Measurements from ENCODE around the gene SLC7A6OS.

DNA sequence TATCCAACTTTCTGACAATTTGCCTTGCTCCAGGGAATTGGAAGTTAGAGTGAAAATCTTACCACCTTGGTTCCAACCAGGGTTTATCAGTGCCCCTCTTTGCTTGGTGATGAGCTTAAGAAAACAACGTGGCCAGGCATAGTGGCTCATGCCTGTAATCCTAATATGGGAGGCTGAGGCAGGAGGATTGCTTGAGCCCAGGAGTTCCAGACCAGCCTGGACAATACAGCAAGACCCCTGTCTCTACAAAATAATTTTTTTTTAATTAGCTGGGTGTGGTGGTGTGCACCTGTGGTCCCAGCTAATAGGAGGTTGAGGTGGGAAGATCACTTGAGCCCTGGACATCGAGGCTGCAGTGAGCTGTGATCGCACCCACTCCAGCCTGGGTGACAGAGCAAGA lies 25.1 kb downstream of the SLC7A6OS start:
- TF ChIP-seq EZH2 (IDR thresholded peaks at IDR 0.05; ENCODE audit: insufficient read depth, poor library complexity, severe bottlenecking), result no peak
- no peak for TF ChIP-seq EZH2phosphoT487 (IDR thresholded peaks at IDR 0.05; ENCODE audit: insufficient read depth, low read depth)
